HG03175 (cell line): ENCODE data around the gene CMTM6.
"Not testable (repeated sequence)": the region's sequence is repeated elsewhere in the genome, so short reads cannot be mapped to it uniquely, and the experiment has no call there.

Experiments used
- ATAC-seq: cut with Tn5 transposase; IDR thresholded peaks from one replicate; pipeline ENCODE4 v1.9.1; 2021; ENCODE audit warnings: mild to moderate bottlenecking, moderate library complexity; ENCODE audit not compliant: unreplicated experiment

Gene CMTM6

DNA sequence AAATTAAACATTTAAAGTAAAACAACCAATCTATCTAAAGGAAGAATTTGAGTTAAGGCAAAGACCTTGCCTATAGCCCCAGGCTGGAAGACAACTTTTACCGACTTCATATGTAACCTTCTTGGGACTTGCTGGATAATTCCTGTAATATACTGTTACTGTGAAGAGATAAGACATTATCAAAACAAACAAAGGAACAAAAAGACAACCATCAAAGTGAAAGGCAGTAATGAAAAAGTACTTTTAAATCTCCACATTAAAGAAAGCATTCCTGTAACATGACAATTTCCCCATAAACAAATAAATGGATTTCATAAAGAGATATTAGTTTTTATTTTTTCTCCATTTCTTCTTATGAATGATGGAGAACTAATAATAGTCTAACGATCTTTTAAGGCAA, 2.4 kb downstream of the CMTM6 start:
- ATAC-seq = no peak

DNA sequence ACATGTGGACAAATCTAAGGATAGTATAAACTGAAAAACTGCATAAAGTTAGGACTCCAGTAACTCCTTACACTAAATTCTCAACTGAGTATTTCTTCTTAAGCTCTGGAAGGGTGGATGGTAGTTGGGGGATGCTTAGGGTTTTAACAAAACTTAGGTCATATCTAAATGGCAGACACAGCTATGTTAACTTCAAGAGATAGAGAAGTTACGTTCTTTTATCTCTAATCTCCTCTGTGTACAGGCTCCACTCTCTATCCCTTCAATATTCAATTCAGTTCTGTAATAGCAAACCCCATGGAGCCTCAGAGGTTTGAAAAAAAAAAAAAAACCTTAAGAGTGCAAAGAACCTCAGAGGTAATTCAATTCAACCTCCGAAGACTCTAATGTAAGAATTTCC, 3.1 kb downstream of the CMTM6 start:
- no peak for ATAC-seq

DNA sequence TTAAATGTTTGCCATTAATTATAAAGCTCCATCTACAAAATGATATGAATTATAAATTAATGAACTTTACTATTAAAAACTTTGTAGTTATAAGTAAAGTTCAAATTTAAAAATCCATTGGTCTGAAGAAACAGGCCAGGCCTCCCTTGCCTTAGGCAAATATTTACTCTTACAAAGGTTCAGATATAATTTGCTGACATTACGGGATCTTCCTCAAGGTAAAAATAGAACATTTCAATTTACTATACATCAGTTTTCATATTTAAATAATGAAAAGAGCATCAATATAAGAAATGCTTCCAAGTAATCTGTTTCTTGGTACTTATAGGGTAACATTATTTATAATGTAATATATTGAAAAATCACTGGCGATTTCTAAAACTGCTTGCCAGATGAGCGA, 3.7 kb downstream of the CMTM6 start:
- ATAC-seq = no peak

- no peak for ATAC-seq
These were observed 4.4 kb downstream of the CMTM6 start for GRCh38 chr3:32498252-32498651.

- no peak for ATAC-seq
These were observed 7.0 kb downstream of the CMTM6 start for GRCh38 chr3:32495609-32496008.

- ATAC-seq = no peak
These were observed 7.6 kb downstream of the CMTM6 start for GRCh38 chr3:32495085-32495484.

DNA sequence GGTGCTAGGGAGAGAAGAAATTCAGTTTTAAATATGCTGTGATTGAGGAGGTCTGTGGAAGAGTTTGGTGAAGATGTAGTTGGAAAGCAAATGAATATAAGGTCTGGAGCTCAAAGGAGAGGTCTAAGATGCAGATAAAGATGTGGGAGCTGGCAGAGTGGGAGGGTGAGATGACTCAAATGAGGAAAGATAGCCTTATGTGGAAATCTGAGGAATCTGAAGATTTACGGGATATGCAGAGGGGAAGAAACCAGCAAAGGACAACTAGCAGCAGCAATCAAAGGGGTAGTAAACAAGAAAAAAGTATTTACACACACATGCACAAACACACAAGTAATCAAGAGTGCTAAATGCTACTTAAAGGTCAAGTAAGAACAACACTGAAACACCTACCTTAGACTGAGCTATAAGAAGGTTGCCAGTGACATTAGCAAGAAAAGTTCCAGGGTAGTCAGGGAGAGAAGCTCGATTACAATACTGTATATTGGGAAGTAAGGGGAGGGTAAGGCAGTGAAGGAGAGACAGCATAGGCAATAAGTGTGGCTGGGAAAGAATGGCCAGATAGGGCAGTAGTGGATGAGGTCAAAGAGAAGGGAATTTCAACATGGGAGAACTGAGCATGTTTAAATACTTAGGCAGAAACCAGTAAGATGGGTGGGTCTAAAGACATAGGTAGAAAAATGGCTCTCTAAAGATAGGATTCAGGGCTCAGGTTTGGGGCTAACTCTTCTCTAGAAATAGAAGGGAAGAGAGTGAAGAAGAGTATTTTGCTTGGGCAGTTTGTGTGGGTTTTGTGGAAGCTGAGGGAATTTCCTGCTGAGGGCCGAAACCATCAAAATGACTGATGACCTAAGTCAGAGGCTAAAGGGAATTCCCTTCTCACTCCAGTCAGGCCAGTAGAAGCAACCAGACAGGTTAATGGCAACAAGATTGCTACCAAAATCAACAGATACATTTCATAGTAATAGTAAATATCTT, 8.9 kb downstream of the CMTM6 start:
- peak; percentile 66 for ATAC-seq

DNA sequence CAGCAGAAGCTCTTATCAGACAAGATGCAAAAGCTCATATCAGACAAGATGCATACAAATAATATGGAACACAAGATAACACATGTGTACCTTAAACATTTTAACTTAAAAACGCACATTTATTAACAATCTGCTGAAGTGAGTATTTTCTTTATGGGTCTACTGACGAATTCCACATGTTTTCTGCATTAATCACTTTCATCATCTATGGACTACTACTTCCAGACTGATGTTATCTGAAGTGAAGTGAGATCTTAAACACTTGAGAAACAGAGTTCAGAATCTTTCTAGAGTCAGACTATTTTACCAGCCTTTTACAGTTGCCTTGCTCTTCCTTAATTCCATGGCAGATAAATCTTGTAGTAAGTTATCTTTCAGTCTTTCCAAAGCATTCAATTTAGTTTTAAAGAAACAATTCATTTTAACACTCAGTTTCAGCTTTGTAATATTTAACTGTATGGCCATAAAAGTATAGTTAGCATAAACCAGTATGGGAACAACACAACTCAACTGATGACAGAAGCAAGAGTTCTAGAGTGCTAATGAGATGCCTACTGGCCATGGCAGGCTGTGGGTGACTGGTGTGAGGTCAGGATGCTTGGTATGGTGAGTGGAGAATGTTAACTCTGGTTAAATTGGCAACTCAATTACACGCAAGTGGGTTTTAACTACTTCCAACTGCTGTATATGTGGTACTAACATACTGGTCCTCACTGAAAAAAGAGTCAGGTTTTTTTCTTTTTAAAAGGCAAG, 9.8 kb downstream of the CMTM6 start:
- no peak for ATAC-seq

DNA sequence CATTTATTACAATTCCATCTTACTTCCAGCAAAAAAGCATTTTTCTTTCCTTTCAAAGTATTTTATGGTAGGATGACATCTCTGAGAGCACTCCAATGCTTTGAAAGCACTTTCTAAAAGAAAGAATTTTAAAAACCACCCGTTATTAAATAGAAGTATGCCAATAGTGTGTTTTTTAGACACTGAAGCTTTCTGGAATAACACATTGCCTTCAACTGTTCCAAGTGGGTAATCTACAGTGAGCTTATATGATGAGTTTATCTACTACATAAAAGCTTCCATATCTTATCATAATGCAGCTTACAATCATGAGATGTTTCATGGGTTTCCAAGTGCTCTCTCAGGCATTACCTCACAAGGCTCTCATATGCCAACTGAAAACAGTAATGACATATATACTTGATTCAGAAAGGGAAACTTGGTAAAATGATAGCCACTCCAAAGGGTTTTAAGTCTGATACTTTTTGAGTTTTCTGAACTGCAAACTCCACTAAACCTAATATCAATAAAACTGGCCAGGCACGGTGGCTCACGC, 14.1 kb downstream of the CMTM6 start:
- ATAC-seq = no peak

- no peak for ATAC-seq
These were observed 14.7 kb downstream of the CMTM6 start for GRCh38 chr3:32487781-32488473.

DNA sequence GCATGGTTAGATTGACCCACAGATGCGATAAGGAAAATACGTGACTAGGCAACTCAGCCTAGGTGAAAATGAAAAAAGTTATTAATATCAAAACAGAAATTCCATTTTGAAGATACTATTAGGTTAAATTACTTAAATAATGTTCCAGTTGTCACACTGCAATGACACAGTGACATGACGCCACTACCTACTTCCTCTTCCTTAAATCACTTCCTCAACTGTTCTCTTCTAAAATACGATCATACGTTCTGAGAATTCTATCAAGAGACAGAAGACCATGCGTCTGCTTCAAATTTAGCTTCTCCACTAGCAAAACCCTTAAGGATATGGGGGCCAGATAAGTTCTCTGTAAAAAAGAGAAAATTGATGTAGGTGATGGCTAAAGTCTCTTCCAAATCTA, 18.2 kb downstream of the CMTM6 start:
- ATAC-seq = no peak

DNA sequence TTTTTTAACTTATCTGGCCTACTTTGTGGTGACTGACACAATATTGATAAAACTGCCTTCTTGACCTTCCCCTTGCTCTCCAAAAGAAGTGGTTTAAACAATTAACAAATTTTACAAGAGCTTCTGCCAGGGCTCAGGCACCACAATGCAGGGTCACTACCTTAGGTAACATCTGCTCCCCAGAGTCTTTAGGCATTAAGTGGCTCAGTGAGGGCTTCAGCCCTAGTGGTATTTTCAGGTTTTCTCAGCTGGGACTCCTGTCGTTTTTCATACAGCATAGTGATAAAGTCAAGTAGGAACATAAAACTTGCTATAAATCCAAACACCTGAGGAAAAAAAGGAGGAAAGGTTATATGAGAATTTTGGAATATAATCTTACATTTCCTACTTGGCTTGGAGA, 18.9 kb downstream of the CMTM6 start:
- ATAC-seq = no peak

GRCh38 chr3:32482693-32483092, 20.0 kb downstream of the CMTM6 start:
- no peak for ATAC-seq

DNA sequence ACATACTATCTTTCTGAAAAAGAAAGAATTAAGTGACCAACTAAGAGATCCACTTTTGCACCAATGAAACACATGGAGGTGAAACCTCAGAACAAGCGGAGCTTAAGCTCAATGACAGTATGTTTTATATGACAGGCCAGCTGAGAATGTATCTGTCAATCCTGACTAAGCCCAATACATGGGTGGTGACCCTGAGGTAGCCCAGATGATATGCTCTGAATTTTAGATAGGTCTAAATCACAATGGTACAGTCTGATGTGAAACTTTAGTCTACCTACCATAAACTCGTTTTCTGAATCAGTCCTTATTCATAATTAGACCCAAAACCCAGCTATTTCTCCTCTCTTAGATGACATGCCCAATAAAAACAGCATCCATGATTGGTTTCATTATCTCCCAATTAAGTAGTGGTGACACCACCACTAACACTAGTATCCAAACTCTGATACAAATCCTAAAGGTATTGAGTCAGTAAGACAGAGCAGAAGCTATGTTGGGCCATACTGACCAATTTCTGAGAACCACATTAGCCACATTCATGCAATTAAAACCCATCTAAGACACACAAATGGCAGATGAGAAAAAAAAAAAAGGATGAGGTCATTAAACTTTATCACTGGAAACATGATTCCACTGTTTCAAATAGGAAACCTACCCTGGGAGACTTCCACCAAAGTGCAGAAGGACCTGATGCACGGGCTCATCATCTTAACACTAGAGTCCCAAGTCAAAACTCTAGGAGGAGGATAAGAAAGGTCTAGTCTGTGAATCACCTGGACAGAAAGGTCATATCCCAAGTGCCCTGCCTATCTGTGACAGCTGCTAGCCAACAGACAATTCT, 20.6 kb downstream of the CMTM6 start:
- no peak for ATAC-seq

DNA sequence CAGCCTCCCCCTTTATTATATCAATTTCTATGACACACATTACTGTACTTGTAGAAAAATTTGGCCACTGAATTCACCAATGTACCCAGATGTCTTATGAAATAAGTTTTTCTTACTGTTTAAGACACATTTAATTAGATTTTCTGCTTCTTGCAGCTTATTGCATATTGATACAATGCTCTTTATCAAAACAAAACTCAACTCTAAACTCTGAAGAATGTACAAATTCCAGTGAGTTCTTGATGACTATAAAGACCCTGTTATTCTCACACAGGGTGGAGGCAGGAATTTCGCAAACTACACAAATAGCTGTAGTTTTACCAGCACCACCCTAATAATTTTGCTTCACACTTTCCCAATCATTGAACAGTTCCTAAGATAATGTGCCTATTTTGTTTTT, 22.0 kb downstream of the CMTM6 start:
- ATAC-seq = no peak

DNA sequence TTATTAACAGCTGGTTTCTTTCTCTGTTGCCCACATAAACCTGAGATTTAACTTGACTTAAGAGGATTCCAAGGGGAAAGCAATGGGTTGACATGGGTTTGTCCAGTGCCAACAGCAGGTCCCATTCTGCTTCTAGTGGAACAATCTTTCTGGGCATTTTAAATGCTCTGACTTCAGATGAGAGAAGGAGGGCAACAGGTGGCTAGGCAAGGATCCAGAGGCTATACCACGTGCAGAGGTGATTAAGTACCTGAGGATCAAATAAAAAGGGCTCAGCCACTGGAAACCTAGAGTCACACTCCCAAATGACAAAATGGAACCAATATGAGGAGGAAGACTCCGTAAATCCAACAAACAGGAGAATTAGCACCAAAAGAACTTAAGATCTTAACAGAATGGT, 28.5 kb downstream of the CMTM6 start:
- no peak for ATAC-seq

DNA sequence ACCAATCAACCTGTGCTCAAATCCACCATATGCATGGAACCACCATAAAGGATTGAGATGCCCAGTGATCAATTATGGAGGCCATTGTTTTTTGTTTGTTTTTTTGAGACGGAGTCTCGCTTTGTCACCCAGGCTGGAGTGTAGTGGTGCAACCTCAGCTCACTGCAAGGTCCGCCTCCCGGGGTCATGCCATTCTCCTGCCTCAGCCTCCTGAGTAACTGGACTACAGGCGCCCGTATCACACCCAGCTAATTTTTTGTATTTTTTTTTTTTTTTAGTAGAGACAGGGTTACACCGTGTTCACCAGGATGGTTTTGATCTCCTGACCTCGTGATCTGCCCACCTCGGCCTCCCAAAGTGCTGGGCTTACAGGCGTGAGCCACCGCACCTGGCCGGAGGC, 30.5 kb downstream of the CMTM6 start:
- ATAC-seq = not testable (repeated sequence)

DNA sequence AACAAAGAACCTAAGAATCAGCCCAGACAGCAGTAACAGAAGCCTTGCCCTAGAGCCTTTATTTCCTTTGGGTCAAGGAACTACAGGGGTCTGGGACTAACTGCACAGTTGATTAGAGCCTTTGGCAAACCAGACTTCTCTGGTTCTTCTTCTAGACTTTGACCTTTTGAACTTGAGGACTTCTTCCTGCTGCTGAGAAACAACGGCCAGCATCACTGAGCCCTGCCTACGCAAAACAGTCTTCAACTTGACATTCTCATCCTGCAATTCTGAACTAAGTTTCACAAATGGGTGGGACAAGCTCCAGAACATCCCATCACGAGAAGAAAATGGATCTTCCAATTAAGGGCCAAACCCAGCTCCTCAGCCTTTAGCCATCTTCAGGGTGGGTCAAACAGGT, 31.4 kb downstream of the CMTM6 start:
- no peak for ATAC-seq

DNA sequence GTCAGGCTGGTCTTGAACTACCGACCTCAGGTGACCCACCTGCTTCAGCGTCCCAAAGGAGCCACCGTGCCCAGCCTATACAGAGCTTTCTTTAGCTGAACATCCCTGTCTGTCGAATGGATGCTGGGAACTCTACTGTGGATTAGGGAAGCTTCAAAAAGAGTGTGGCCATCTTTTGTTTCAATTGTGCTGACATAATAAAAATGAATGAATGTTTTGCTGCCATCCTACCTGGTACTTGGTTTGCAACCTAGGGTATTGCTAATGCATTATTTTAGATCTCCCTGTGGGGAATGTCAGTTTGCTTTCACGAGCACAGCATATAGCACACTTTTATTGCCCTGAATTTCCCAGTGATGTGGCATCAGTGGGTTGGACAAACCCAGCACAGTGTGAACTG, 32.3 kb downstream of the CMTM6 start:
- no peak for ATAC-seq

GRCh38 chr3:32469151-32469874, 33.3 kb downstream of the CMTM6 start:
- ATAC-seq = peak; percentile 29
